IPS DF 19.7 (cell line): ENCODE data around the gene AIG1.
"Not testable (repeated sequence)": the region's sequence is repeated elsewhere in the genome, so short reads cannot be mapped to it uniquely, and the experiment has no call there.

Experiments
- DNase-seq: peaks from one replicate; pipeline ENCODE4 v3.0.0-alpha.2; 2013; ENCODE audit warnings: low read depth, low spot score

AIG1 gene

GRCh38 chr6:143229400-143229799 lies 168.7 kb downstream of the AIG1 start:
- DNase-seq, result no peak

GRCh38 chr6:143232849-143233248 lies 172.2 kb downstream of the AIG1 start:
- no peak for DNase-seq

DNA sequence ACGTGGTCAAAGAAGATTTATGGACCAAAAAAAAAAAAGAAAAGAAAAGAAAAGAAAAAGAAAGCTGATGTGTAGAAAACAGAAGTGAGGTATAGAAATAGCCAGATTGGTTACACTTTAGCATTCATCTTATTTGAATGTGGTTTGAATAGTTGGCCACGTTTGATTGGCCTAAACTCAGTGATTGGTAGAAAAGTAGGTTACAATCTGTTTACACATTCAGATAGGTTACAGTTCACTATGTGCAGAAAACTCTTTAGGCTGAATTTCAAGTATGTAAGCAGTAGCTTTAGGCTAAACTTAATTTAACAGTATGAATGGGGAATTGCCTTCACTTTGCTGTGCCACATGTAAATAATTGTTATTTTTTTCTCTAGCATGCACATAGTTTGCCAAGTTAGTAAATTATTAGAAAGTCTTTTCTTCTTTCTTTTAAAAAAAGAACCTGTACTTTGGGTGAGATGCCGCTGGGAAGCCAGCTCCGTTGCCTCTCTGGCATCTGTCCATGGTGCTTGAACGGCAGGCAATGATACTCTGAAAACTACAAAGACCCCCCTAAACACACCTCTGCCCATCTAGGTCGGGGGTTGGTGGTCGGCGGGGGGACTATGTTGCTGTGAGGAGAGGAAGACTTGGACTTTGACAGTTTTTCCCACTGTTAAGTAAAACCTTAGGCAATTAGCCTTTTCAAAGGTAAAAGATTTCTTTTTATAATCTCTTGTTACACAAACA lies 173.0 kb downstream of the AIG1 start:
- DNase-seq, result no peak

DNA sequence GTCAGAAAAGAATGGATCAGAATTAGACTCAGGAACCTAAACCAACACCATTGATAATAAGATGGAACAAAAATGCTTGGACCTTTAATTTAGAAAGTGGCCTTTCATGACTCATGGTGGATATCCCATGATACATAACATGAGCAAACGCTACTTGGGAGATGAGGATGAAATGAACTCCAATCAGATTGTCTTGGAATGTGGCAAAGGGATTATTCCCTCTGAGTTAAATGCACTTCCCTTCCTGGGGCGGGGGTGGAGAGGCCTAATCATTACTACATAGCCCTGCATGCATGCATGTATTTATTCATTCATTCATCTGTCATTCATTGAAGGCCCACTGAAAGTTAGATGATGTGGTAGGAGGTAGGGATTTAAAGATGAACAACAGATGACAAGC lies 174.0 kb downstream of the AIG1 start:
- DNase-seq, result no peak

DNA sequence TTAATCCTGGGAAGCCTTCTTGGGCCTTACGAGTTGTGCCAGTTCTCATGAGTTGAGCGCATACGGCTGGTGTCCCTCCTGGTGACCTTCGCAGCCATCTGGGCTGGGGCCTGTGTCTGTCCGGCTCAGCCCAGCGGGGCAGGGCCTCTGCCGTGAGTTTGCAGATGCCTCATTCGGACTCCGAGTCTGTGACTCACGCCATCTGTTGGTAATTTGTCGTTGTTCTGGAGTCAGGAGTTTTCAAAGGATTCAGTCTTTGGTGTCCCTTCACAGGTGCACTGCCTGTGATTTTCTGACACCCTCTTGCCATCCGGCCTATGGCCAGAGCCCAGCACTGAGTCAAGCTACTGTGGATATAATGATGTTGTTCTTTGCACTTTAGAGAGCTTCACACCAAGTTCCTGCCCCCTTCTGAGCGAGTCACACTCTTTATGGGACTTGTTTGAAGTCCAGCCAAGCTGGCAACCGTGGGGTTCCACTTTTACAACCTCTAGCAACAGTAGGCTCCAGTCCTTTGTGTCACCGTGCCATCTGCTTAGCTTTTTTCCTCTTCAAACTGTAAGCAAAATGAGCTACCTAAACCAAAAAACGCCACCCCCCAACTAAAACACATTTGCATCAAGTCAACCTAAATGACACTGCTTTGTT lies 175.6 kb downstream of the AIG1 start:
- DNase-seq, result no peak

- no peak for DNase-seq
These were observed 177.6 kb downstream of the AIG1 start for GRCh38 chr6:143238306-143238705.

DNA sequence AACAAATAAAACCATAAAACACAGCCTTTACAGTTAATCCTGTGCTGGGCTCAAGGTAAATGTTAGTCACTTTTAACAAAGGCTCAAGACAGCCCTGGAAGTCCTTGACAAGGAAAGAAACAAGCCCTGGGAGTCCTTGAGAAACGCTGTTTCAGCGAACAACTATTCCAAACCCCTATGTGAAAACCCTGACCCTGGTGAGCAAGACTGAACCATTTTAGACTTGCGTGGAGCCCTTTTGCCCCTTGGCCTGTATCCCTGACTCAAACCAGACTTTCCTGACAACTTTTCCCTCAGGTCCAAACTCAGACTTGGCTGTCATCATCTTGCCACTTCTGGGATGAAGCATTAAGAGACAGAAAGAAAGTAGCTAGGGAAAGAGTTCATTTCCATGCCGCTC lies 180.4 kb downstream of the AIG1 start:
- no peak for DNase-seq

DNA sequence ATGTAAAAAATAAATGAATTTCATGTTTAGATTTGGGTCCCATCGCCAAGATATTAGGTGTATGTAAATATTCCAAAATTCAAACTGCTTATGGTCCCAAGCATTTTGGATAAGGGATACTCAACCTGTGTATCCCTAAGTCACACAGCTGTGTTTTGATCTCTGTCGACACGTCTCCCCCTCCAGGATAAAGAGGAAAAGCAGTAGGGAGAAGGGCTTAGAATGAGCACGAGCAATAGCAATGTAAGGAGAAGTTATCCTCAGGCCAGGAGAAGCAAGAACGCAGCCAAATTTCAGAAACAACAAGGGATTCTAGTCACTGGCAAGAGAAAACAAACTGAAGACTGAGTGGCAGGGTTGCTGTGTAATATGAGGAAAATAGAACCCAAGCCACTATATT lies 181.2 kb downstream of the AIG1 start:
- no peak for DNase-seq

DNA sequence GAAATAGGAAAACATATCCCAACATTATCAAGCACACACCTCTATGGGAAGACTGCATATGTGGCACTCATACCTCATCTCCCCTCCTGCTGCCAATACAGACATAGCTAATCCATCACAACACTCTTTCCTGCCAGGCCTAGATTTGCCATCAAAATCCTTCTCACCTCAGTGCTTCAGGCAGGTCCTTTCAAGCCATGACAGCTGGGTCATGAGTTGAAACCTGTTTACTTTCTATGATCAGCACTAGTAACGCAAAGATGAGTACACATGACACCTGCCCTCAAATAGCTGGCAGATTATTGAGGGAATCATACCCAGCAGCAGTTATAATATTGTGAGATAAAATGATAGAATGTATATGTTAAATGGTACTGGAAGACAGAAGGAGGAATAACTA lies 183.1 kb downstream of the AIG1 start:
- DNase-seq, result no peak

GRCh38 chr6:143245656-143246055 lies 185.0 kb downstream of the AIG1 start:
- DNase-seq, result no peak

DNA sequence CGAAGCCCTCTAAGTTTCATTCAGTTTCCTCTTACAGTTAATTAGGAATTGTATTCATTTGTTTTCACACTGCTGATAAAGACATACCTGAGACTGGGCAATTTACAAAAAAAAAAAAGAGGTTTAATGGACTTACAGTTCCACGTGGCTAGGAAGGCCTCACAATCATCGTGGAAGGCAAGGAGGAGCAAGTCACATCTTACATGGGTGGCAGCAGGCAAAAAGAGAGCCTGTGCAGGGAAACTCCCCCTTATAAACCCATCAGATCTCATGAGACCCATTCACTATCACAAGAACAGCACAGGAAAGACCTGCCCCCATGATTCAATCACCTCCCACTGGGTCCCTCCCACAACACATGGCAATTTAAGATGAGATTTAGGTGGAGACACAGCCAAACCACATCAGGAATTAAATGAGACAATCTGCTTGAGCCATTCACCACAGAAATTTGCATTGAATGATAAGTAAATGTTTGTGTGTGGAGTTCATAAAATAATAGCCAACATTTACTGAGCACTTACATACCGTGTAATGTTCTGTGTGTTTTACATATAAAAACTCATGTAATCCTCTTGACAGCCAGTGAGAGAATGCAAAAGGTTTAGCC lies 185.6 kb downstream of the AIG1 start:
- DNase-seq, result not testable (repeated sequence)

- no peak for DNase-seq
These were observed 186.9 kb downstream of the AIG1 start for GRCh38 chr6:143247586-143247985.

DNA sequence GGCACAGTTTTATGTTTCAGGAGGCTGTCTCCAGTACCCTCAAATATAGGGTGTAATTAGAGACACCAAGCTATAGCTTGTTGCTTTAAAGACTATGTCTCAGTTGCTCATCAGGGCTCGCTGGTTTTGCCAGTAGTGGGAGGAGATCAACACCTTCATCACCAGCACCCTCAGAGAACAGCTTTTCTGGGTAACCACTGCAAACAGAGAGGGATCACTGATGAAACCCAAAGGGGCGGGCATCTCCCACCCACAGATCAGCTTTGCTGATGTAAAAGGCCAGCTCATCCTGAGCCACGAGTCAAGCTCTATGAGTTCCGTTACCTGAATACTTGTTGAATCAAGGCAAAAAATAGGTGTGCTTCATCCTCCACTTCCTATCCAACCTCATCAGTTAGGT lies 187.7 kb downstream of the AIG1 start:
- DNase-seq, result no peak

GRCh38 chr6:143251288-143251687 lies 190.6 kb downstream of the AIG1 start:
- no peak for DNase-seq

DNA sequence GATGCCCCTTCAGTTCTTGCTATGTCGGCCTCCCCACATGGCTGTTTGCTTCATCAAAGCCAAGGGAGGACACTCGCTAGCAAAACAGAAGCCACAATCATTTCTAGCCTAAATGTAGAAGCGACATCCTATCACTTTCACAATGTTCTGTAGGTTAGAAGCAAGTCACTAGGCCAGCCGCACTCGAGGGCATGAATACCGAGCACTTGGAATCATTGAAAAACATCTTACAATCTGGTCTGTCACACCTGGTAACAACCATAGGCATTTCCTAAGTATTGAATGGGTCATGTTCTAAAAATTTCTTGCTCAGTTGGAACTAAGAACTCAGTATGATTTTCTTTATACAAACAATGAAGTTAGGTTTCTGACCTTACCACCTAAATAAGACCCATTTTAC lies 192.3 kb downstream of the AIG1 start:
- no peak for DNase-seq

- DNase-seq, result no peak
These were observed 192.9 kb downstream of the AIG1 start for GRCh38 chr6:143253586-143253985.

DNA sequence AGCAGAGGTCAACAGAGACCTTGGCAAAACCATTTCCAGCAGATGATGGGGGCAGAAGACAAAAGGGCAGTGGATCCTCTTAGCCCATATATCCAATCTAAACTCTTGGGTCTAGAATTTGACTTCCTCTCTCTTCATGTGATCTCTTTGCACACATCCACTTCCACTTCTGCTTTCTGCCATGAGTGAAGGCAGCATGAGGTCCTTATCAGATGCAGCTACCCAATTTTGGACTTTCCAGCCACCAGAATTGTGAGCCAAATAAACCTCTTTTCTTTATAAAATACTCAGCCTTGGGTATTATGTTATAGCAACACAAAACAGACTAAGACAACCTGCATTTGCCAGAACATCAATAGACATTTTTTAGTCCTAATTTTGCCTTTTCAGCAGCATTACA lies 198.3 kb downstream of the AIG1 start:
- no peak for DNase-seq

- DNase-seq, result no peak
These were observed 200.2 kb downstream of the AIG1 start for GRCh38 chr6:143260857-143261256.

DNA sequence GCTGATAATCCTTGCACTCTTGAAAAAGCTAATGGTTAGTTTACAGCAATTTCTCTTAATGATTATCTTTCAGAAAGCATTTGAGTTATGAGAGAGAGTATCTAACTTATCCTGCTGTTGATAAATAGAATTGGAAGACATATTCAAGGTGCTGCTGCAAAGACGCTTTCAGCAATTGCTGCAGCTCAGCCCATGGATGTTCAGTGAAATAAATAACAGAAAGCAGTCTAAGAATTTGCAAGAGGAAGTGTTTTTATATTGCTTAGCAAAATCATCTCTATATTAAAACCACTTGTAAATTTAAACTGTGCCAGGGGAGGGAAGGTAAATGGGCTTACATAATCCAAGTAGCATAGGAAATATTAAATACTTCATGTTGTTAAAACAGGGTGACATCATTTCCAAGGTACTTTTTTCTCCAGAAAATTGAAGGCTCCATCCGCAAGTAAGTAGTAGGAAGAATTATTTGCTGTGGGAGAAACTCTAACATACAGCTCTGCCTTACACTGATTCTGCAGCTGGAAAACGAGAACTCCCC lies 201.3 kb downstream of the AIG1 start:
- DNase-seq, result no peak

DNA sequence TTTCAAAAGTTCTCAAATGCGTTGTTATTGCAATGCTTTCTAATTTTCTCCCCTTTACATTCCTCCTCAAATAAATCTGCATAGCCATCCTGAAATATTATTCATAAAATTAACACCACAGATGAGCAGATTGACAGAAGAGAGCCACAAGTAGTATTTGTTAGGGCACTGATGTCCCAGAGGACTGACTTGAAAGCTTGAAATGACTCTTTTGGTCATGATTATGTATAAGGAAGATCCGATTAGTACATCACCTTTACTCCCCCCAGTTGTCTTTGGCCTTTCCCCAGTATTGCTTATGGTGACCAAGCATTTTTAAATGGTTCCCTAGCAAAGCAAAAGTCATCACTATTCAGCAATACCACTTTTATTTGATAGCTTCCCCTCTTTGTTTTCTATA lies 202.2 kb downstream of the AIG1 start:
- no peak for DNase-seq

DNA sequence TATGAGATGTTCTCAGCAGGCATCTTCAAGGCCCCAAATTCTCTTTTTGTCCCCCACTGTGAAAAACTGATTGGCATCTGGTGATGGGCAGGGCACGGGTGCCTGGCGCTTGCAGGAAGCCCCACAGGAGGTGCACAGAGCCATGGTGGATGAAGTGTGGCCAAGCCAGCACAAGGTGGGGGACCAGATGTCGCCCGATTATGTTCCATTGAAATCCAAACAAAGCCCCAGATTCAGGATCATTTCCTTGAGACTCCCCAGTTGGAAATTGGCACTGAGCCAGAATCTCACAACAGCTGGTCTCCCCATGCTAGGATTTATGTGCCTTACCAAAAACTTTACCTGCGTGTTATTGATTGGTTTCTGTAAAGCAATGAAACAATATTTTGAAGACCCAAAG lies 203.7 kb downstream of the AIG1 start:
- no peak for DNase-seq

- DNase-seq, result no peak
These were observed 204.5 kb downstream of the AIG1 start for GRCh38 chr6:143264986-143265764.
